Keratinocyte (primary cell): Measurements from ENCODE around the gene MAPK9. TPM values are rescaled to one million over a fixed set of nuclear protein-coding genes. Genes with fewer than 3 reads are reported as not detected.
A peak's percentile ranks its signal among the peaks of the same experiment; 100 is the strongest.

ENCODE experiments used
- DNase-seq: peaks from one replicate; pipeline ENCODE4 v3.0.0-alpha.2; 2011; ENCODE audit warnings: low read depth, missing footprints, low spot score
- FAIRE-seq: peaks from 2 replicates; lab custom pipeline; 2011; peaks lifted over from hg19 to GRCh38; lab: Jason Lieb, UNC
- H2AFZ ChIP-seq: 2 replicates; pipeline ENCODE4 v1.6.0; 2012; ENCODE audit warnings: low read length, control low read depth, inconsistent platforms; ENCODE audit not compliant: control insufficient read depth
- H3K27ac ChIP-seq: 2 replicates; pipeline ENCODE4 v1.5.1; 2011; ENCODE audit warnings: low read length; ENCODE audit not compliant: control insufficient read depth, insufficient read depth
- H3K27me3 ChIP-seq: 3 replicates; pipeline ENCODE4 v1.6.0; 2011; ENCODE audit warnings: low read length; ENCODE audit not compliant: control insufficient read depth, insufficient read depth; ENCODE audit errors: extremely low read depth
- H3K36me3 ChIP-seq, 2 experiments: 2 replicates in 1 of 2; 3 replicates in 1 of 2; pipeline ENCODE4 v1.5.1; 2011; ENCODE audit warnings: low read length in 2 of 2, mild to moderate bottlenecking in 1 of 2; ENCODE audit not compliant: control insufficient read depth in 2 of 2, insufficient read depth in 2 of 2; ENCODE audit errors: extremely low read depth in 1 of 2
- H3K4me1 ChIP-seq: 3 replicates; pipeline ENCODE4 v1.5.1; 2011; ENCODE audit warnings: low read length; ENCODE audit not compliant: control insufficient read depth, insufficient read depth; ENCODE audit errors: extremely low read depth
- H3K4me2 ChIP-seq: 3 replicates; pipeline ENCODE4 v1.6.0; 2011; ENCODE audit warnings: low read depth, low read length; ENCODE audit not compliant: control insufficient read depth, insufficient read depth; ENCODE audit errors: extremely low read depth
- H3K4me3 ChIP-seq, 3 experiments: fragments of 200-600 bp in 1 of 3; sonication (generic) in 1 of 3; 2 replicates in 2 of 3; 3 replicates in 1 of 3; pipeline ENCODE4 v1.5.1; 2011 to 2016; ENCODE audit warnings: low read length in 3 of 3, mild to moderate bottlenecking in 3 of 3, control low read depth in 2 of 3, inconsistent platforms in 1 of 3, low read depth in 1 of 3, mixed read lengths in 1 of 3, mixed run types in 1 of 3, moderate library complexity in 1 of 3; ENCODE audit not compliant: control insufficient read depth in 2 of 3, insufficient read depth in 2 of 3; ENCODE audit errors: extremely low read depth in 1 of 3
- H3K79me2 ChIP-seq: 2 replicates; pipeline ENCODE4 v1.6.0; 2012; ENCODE audit warnings: low read length; ENCODE audit not compliant: control insufficient read depth, insufficient read depth
- H3K9ac ChIP-seq: 3 replicates; pipeline ENCODE4 v1.6.0; 2011; ENCODE audit warnings: low read length; ENCODE audit not compliant: control insufficient read depth, insufficient read depth; ENCODE audit errors: extremely low read depth
- H3K9me1 ChIP-seq: 3 replicates; pipeline ENCODE4 v1.6.0; 2011; ENCODE audit warnings: low read length; ENCODE audit not compliant: control insufficient read depth, insufficient read depth; ENCODE audit errors: extremely low read depth
- H3K9me3 ChIP-seq: 2 replicates; pipeline ENCODE4 v1.5.1; 2012; ENCODE audit warnings: low read depth, low read length; ENCODE audit not compliant: control insufficient read depth
- H4K20me1 ChIP-seq: 3 replicates; pipeline ENCODE4 v1.6.0; 2011; ENCODE audit warnings: low read length; ENCODE audit not compliant: control insufficient read depth, insufficient read depth; ENCODE audit errors: extremely low read depth
- EZH2 ChIP-seq: IDR thresholded peaks from one replicate; pipeline ENCODE4 v1.6.1; 2012; ENCODE audit warnings: inconsistent platforms, mild to moderate bottlenecking, low read length, moderate library complexity
- dilution Hi-C: fragments of 300-500 bp; cut with MboI; formaldehyde crosslinking; loops from one replicate; pipeline ENCODE4 v1.7.0; 2020; ENCODE audit warnings: low sequenced_read_pairs; ENCODE audit not compliant: extremely low pct_ligation_motif_present
- polyA plus RNA-seq, 5 experiments: library from polyadenylated mRNA; depleted of rRNA in 3 of 5; stranded (reverse) in 3 of 5; stranded (forward) in 1 of 5; unstranded in 1 of 5; fragments of >200 nt; gene quantifications; 1 replicate in 1 of 5; 2 replicates in 3 of 5; 3 replicates in 1 of 5; pipeline versions ENCODE4 v1.2.1 to v1.2.3, GENCODE V29; 2011 to 2012; ENCODE audit warnings: missing spikeins in 2 of 5, low read depth in 1 of 5, low replicate concordance in 1 of 5
- TF ChIP-seq, protein P1 (sequence below), 3 experiments: IDR thresholded peaks in 1 of 3; conservative IDR thresholded peaks in 1 of 3; optimal IDR thresholded peaks in 1 of 3; 2 replicates in 2 of 3; 3 replicates in 1 of 3; pipeline versions ENCODE3 to v1.5.1; 2011; ENCODE audit warnings: low read length in 3 of 3, mild to moderate bottlenecking in 3 of 3, moderate library complexity in 2 of 3, control low read depth in 1 of 3, inconsistent platforms in 1 of 3; ENCODE audit not compliant: insufficient read depth in 2 of 3; ENCODE audit errors: extremely low read depth in 1 of 3

Gene MAPK9
- polyA plus RNA-seq, 1 donor (not counting 4 experiments of a cell fraction or from before 2014, with no cell fraction given) = 49.4 TPM

DNA sequence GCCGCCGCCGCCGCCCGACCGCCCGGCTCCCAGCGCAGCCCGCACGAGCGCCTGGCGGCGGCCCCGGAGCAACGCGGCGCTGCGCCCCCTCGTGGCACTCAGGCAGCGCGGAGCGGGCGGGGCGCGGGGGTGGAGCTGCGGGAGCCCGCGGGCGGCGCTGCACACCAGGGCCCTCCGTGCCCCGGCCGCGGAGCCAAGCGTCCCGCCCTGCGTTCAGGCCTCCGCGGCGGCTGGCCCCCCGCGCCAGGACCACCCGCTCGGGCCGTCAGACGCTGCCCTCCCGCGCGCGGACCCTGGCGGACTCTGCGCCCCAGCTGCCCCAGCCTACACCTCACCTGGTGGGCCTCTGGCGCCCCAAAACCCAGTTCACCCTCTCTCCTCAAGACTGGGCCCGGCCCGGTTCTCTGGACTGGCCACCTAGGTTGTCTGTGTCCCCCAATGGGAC is 82.7 kb downstream of the MAPK9 start, which contains the start of gene RASGEF1C:
Gene RASGEF1C (minus strand): TSS at position 75 of the 445 bp plus-strand sequence. CDS start 71,159 bp downstream, outside the sequence.
- no peak for FAIRE-seq
- DNase-seq = no peak
- TF ChIP-seq, protein P1, sequence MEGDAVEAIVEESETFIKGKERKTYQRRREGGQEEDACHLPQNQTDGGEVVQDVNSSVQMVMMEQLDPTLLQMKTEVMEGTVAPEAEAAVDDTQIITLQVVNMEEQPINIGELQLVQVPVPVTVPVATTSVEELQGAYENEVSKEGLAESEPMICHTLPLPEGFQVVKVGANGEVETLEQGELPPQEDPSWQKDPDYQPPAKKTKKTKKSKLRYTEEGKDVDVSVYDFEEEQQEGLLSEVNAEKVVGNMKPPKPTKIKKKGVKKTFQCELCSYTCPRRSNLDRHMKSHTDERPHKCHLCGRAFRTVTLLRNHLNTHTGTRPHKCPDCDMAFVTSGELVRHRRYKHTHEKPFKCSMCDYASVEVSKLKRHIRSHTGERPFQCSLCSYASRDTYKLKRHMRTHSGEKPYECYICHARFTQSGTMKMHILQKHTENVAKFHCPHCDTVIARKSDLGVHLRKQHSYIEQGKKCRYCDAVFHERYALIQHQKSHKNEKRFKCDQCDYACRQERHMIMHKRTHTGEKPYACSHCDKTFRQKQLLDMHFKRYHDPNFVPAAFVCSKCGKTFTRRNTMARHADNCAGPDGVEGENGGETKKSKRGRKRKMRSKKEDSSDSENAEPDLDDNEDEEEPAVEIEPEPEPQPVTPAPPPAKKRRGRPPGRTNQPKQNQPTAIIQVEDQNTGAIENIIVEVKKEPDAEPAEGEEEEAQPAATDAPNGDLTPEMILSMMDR (optimal IDR thresholded peaks at IDR 0.05 in 1 of 3, IDR thresholded peaks at IDR 0.05 in 1 of 3, conservative IDR thresholded peaks at IDR 0.05 in 1 of 3; ENCODE audit: extremely low read depth in 1 of 3, insufficient read depth in 2 of 3, low read length in 3 of 3) = peak in 2 of 3 experiments; percentile 35 to 73
- TF ChIP-seq EZH2 = no peak

DNA sequence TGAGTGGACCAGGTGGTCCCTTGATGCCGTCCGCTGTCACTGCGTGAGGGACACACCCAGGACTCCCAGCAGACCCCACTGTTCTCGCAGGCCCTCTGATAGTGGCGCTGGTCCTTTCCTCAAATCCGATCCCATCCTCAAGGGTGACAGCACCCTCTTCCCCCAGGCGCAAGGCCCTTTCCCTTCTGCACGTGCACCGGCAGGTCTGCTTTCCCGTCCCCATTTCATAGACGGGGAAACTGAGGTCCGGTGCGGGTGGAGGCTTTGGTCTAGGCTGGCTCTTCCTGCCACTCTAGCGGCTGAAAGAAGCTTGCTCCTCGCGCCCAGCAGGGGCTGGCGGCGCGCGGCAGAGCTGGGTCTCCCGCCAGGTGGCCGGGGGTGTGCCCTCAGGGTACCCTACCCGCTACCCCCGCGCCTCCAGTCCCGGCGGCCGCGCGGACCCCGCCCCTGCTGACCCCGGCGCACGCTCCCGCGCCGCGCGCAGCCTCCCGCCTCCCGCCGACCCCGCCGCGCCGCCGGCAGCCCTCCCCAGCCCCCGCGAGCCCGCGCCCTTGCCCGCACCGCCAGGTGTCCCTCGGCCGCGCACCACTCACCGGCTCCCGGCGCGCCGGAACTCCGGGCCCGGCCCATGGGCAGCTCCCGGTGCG is 83.3 kb downstream of the MAPK9 start:
- peak overlapping the region in 2 of 3 experiments; percentile 4 to 26 for H3K4me3 ChIP-seq
- H3K4me1 ChIP-seq = peaks cover 3% of the 10 kb centered on the region
- peak overlapping the region; percentile 78 for H3K4me2 ChIP-seq
- no peaks in the 10 kb centered on the region for H4K20me1 ChIP-seq
- TF ChIP-seq EZH2 = peak; percentile 72
- TF ChIP-seq, protein P1 (optimal IDR thresholded peaks at IDR 0.05 in 1 of 3, IDR thresholded peaks at IDR 0.05 in 1 of 3, conservative IDR thresholded peaks at IDR 0.05 in 1 of 3; ENCODE audit: extremely low read depth in 1 of 3, insufficient read depth in 2 of 3, low read length in 3 of 3) = peak in 1 of 3 experiments; percentile 29
- no peaks in the 10 kb centered on the region for H3K36me3 ChIP-seq
- H3K9ac ChIP-seq = no peak overlapping the region
- H3K27me3 ChIP-seq = peaks cover 18% of the 10 kb centered on the region
- H3K27ac ChIP-seq = no peak overlapping the region
- peak overlapping the region; percentile 13 for H2AFZ ChIP-seq
- no peak for FAIRE-seq
- peaks cover 2% of the 10 kb centered on the region for H3K9me3 ChIP-seq
- H3K9me1 ChIP-seq = no peaks in the 10 kb centered on the region
- DNase-seq = no peak
- no peaks in the 10 kb centered on the region for H3K79me2 ChIP-seq
- dilution Hi-C loops = no loop called here

More for the DNA sequence above, 82.7 kb downstream of the MAPK9 start, which contains the start of gene RASGEF1C:
- H3K9me3 ChIP-seq = peaks cover 6% of the 10 kb centered on the region
- peak within 1 kb of the TSS; percentile 13 for H2AFZ ChIP-seq
- H4K20me1 ChIP-seq = no peaks in the 10 kb centered on the region
- H3K27ac ChIP-seq = no peak within 1 kb of the TSS
- no peaks in the 10 kb centered on the region for H3K79me2 ChIP-seq
- dilution Hi-C loops = no loop called here
- no peaks in the 10 kb centered on the region for H3K9me1 ChIP-seq
- H3K36me3 ChIP-seq = no peaks in the 10 kb centered on the region
- peak within 1 kb of the TSS; percentile 78 for H3K4me2 ChIP-seq
- H3K9ac ChIP-seq = no peak within 1 kb of the TSS
- H3K27me3 ChIP-seq = peaks cover 18% of the 10 kb centered on the region
- peak within 1 kb of the TSS in 2 of 3 experiments; percentile 4 to 26 for H3K4me3 ChIP-seq
- peaks cover 3% of the 10 kb centered on the region for H3K4me1 ChIP-seq
